ENCODE data around the gene DYNC1LI1. TPM values are rescaled to one million over a fixed set of nuclear protein-coding genes. Genes with fewer than 3 reads are reported as not detected.

The DYNC1LI1 gene
- polyA plus RNA-seq, 1 donor from 2014 or later, result 94.5 TPM

- Histone ChIP-seq H3K79me2 (replicated peaks; ENCODE audit: insufficient read depth, low read length) (peaks cover 83% of the 10 kb centered on the region), H4K20me1 (ENCODE audit: insufficient read depth) (peaks cover 8% of the 10 kb centered on the region), H3K9me2 (ENCODE audit: insufficient read depth, low read length) (no peaks in the 10 kb centered on the region), H3K9me3 (ENCODE audit: low read length) (no peaks in the 10 kb centered on the region), H3K27me3 (ENCODE audit: insufficient read depth, low read depth, low read length) (no peaks in the 10 kb centered on the region), H3F3A (ENCODE audit: insufficient read depth, low read length, poor library complexity, severe bottlenecking) (no peaks in the 10 kb centered on the region), H3K36me3 (ENCODE audit: insufficient read depth, low read length) (no peaks in the 10 kb centered on the region), H3K9ac (ENCODE audit: low read length) (no peak overlapping the region), H3K4me3 (ENCODE audit: low read length) (no peak overlapping the region), H3K4me2 (ENCODE audit: low read length) (no peak overlapping the region), H2AFZ (ENCODE audit: low read depth, low read length) (no peak overlapping the region), H3K27ac (ENCODE audit: low read length) (no peak overlapping the region)
- TF ChIP-seq SMC3 (conservative IDR thresholded peaks at IDR 0.05; ENCODE audit: poor library complexity) (no peak), EP300 (conservative IDR thresholded peaks at IDR 0.05; ENCODE audit: poor library complexity, severe bottlenecking) (no peak), REST (IDR thresholded peaks at IDR 0.05; ENCODE audit: borderline replicate concordance) (no peak), EZH2 (IDR thresholded peaks at IDR 0.05; ENCODE audit: borderline replicate concordance, insufficient read depth, low read length, poor library complexity, severe bottlenecking) (no peak), RAD21 (conservative IDR thresholded peaks at IDR 0.05) (no peak), CTCF (IDR thresholded peaks at IDR 0.05; ENCODE audit: poor library complexity, severe bottlenecking) (no peak), POLR2AphosphoS5 (IDR thresholded peaks at IDR 0.05) (no peak), TAF1 (IDR thresholded peaks at IDR 0.05; ENCODE audit: low read depth) (no peak), MXI1 (conservative IDR thresholded peaks at IDR 0.05; ENCODE audit: poor library complexity, severe bottlenecking) (no peak)
Measured at GRCh38 chr3:32551496-32551895, 19.2 kb downstream of the DYNC1LI1 start.

- Histone ChIP-seq H3K4me3 (ENCODE audit: low read length) (no peak overlapping the region), H2AFZ (ENCODE audit: low read depth, low read length) (no peak overlapping the region), H3K9me3 (ENCODE audit: low read length) (no peaks in the 10 kb centered on the region), H3K36me3 (ENCODE audit: insufficient read depth, low read length) (no peaks in the 10 kb centered on the region), H3K27ac (ENCODE audit: low read length) (no peak overlapping the region), H3K9me2 (ENCODE audit: insufficient read depth, low read length) (no peaks in the 10 kb centered on the region), H3K9ac (ENCODE audit: low read length) (no peak overlapping the region), H3K27me3 (ENCODE audit: insufficient read depth, low read depth, low read length) (no peaks in the 10 kb centered on the region), H3K79me2 (replicated peaks; ENCODE audit: insufficient read depth, low read length) (peaks cover 83% of the 10 kb centered on the region), H3K4me2 (ENCODE audit: low read length) (no peak overlapping the region), H4K20me1 (ENCODE audit: insufficient read depth) (peaks cover 8% of the 10 kb centered on the region), H3F3A (ENCODE audit: insufficient read depth, low read length, poor library complexity, severe bottlenecking) (no peaks in the 10 kb centered on the region)
- no peak for TF ChIP-seq RAD21 (conservative IDR thresholded peaks at IDR 0.05)
- no peak for TF ChIP-seq SMC3 (conservative IDR thresholded peaks at IDR 0.05; ENCODE audit: poor library complexity)
- no peak for TF ChIP-seq EP300 (conservative IDR thresholded peaks at IDR 0.05; ENCODE audit: poor library complexity, severe bottlenecking)
- TF ChIP-seq TAF1 (IDR thresholded peaks at IDR 0.05; ENCODE audit: low read depth), result no peak
- no peak for TF ChIP-seq POLR2AphosphoS5 (IDR thresholded peaks at IDR 0.05)
Measured at GRCh38 chr3:32551087-32551486, 19.6 kb downstream of the DYNC1LI1 start.

Data from neural cell (in vitro differentiated cells).